ENCODE results near the gene HARS2.
"Not testable (repeated sequence)": the region's sequence is repeated elsewhere in the genome, so short reads cannot be mapped to it uniquely, and the experiment has no call there.

- not testable (repeated sequence) for TF ChIP-seq CTCF, POLR2A (IDR thresholded peaks at IDR 0.05)
Measured at GRCh38 chr5:140660371-140660770, 30.9 kb upstream of the HARS2 start.
